Stimulated activated effector memory CD8-positive, alpha-beta T cell treated with anti-CD3 and anti-CD28 coated beads, Interleukin-12 subunit alpha, Interleukin-12 subunit beta, amount 100 ng/mL, for 72 hours (primary cell): ENCODE results near the gene JPH3.
"Not testable (repeated sequence)": the region's sequence is repeated elsewhere in the genome, so short reads cannot be mapped to it uniquely, and the experiment has no call there.

ENCODE experiments used
- ATAC-seq: fragments of 150-1000 bp; cut with Tn5 transposase; 2 replicates; pipeline ENCODE4 v1.10.0; 2021
- DNase-seq, 2 donors: peaks; one replicate each; pipeline ENCODE4 v3.0.0; 2021 to 2022; ENCODE audit warnings: low spot score in 2 of 2
- H3K27ac Mint-ChIP-seq: one replicate; pipeline ENCODE4 v1.8.0; 2022; ENCODE audit warnings: mild to moderate bottlenecking, mixed read lengths
- H3K36me3 Mint-ChIP-seq: one replicate; pipeline ENCODE4 v1.8.0; 2022; ENCODE audit warnings: mild to moderate bottlenecking, mixed read lengths
- H3K4me1 Mint-ChIP-seq: one replicate; pipeline ENCODE4 v1.8.0; 2022; ENCODE audit warnings: mixed read lengths
- H3K4me3 Mint-ChIP-seq: one replicate; pipeline ENCODE4 v1.8.0; 2022; ENCODE audit warnings: mild to moderate bottlenecking, mixed read lengths
- H3K9me3 Mint-ChIP-seq: one replicate; pipeline ENCODE4 v1.8.0; 2022; ENCODE audit warnings: mixed read lengths

Gene JPH3

DNA sequence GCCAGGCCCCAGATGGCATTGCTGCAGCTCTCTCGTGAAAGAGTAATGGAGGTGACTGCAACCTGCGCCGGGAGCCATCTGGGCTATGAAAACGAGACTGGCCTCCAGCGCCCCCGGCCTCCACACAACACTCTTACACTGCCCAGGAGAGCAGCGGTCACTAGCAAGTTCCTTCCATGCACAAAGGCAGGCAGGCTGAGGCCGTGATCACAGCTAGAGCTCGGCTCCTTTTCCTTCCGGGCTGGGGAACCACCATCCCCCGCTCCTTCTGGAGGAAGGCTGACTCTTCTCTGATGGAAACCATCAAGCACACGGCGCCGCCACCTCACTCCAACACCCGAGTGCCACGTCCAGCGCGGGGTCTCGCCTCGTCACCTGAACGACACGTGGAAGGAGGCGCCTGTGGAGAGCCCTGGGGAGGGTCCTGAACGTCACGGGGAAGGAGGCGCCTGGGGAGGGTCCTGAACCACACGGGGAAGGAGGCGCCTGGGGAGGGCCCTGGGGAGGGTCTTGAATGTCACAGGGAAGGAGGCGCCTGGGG is 101.6 kb downstream of the JPH3 start:
- Mint-ChIP-seq H3K36me3 (peaks cover 41% of the 10 kb centered on the region), H3K27ac (peak overlapping the region; percentile 74), H3K9me3 (no peaks in the 10 kb centered on the region), H3K4me3 (no peak overlapping the region), H3K4me1 (peaks cover 48% of the 10 kb centered on the region)
- ATAC-seq (no peak), DNase-seq (no peak)

DNA sequence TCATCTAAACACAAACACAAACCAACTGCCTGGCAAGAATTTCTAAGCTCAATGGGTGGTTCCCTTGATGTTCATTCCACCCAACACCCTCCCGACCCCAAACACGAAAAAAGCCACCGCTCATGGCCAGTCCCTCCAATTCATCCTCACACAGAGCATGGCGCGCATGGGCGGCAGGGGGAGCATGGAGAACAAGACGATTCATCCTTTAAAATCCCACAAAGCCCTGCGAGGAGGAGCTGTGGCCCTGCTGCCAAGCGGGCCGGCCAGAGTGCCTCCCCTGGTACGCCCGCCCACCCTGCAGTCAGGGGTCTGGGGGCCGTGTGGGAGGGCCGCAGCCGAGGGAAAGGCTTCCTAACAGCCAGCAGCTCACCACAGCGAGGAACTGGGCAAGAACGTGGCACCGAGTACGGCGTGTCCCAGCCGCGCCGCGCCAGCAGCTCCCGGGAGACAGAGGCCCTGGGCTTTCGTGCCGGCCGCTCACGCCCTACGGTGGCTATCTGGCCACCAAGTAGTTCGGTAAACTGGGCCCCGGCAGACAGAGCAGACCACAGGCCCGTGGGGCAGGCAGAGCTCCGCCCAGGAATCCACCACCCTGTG is 102.5 kb downstream of the JPH3 start:
- Mint-ChIP-seq H3K4me3 (no peak overlapping the region), H3K9me3 (no peaks in the 10 kb centered on the region), H3K4me1 (peaks cover 40% of the 10 kb centered on the region), H3K27ac (no peak overlapping the region), H3K36me3 (peaks cover 51% of the 10 kb centered on the region)
- DNase-seq (no peak), ATAC-seq (no peak)

DNA sequence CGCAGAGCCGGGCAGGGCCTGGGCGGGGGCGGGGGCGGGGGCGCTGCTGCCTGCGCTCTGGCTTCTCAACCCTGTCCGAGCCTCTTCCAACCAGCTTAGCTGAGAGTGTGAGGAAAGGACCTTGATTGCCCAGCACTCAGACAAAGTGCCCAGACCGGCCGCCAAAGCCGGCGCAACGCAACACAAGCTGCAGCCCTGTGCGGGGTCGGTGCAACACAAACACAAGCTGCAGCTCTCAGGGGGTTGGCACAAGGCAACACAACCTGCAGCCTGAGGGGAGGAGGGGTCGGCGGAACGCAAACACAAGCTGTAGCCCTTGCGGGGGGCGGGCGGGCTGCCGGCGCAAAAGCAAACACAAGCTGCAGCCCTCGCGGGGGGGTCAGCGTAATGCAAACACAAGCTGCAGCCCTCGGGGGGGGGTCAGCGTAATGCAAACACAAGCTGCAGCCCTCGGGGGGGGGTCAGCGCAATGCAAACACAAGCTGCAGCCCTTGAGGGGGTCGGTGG is 103.5 kb downstream of the JPH3 start:
- no peaks in the 10 kb centered on the region for H3K9me3 Mint-ChIP-seq
- no peak overlapping the region for H3K4me3 Mint-ChIP-seq
- peaks cover 60% of the 10 kb centered on the region for H3K36me3 Mint-ChIP-seq
- H3K27ac Mint-ChIP-seq, result no peak overlapping the region
- peaks cover 35% of the 10 kb centered on the region for H3K4me1 Mint-ChIP-seq
- DNase-seq (no peak), ATAC-seq (no peak)

DNA sequence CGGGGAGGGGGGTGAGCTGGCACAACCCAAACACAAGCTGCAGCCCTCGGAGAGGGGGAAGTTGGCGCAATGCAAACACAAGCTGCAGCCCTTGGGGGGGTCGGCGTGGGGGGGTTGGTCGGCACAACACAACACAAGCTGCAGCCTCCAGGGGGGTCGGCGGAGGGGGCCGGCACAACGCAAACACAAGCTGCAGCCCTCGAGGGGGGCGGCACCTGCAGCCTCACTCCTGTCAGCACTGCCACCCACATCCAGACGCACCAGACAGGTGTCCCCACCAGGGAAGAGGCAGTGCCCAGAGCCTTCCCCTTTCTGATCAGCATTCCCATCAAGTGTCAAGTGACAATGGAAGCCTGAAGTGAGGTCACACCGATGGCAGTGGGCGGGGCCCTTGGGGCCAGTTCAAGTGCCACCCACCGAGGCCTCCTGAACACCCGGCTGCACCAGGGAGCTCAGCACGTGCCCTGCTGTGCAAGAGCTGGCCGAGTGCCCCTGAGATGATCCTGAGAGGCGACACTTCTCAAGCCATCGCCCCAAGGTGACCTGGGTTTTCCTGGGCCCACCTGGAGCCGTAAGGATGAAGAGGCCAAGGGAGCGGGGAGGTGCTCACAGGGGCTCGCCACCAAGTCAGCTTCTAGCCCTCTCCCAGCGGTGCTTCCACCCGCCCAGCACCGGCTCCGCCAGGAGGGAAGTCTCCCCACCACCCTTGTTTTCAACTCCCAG is 104.1 kb downstream of the JPH3 start:
- Mint-ChIP-seq H3K27ac (no peak overlapping the region), H3K4me3 (no peak overlapping the region), H3K36me3 (peaks cover 61% of the 10 kb centered on the region), H3K4me1 (peaks cover 32% of the 10 kb centered on the region), H3K9me3 (no peaks in the 10 kb centered on the region)
- DNase-seq, result no peak
- no peak for ATAC-seq

DNA sequence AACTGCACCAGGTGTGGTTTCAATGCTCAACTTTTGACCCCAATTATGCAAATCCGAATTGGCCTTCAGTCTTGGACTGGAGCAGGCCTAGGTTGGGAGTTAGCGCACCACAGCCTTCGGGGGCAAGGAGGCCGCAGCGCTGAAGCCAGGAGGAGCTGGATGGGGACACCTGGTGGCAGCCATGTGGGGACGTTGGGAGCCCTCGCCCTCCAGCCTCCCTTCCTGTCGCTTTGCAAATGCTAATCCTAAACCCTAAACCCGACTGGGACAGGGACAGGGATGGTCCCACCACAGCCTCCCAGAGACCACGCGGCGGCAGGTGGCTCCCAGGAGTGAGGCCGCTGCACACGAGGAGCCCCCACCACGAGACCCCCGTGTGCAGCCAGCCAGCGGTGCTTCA is 104.8 kb downstream of the JPH3 start:
- Mint-ChIP-seq H3K4me3 (no peak overlapping the region), H3K27ac (no peak overlapping the region), H3K4me1 (peaks cover 26% of the 10 kb centered on the region), H3K36me3 (peaks cover 59% of the 10 kb centered on the region), H3K9me3 (no peaks in the 10 kb centered on the region)
- DNase-seq, result no peak
- no peak for ATAC-seq

DNA sequence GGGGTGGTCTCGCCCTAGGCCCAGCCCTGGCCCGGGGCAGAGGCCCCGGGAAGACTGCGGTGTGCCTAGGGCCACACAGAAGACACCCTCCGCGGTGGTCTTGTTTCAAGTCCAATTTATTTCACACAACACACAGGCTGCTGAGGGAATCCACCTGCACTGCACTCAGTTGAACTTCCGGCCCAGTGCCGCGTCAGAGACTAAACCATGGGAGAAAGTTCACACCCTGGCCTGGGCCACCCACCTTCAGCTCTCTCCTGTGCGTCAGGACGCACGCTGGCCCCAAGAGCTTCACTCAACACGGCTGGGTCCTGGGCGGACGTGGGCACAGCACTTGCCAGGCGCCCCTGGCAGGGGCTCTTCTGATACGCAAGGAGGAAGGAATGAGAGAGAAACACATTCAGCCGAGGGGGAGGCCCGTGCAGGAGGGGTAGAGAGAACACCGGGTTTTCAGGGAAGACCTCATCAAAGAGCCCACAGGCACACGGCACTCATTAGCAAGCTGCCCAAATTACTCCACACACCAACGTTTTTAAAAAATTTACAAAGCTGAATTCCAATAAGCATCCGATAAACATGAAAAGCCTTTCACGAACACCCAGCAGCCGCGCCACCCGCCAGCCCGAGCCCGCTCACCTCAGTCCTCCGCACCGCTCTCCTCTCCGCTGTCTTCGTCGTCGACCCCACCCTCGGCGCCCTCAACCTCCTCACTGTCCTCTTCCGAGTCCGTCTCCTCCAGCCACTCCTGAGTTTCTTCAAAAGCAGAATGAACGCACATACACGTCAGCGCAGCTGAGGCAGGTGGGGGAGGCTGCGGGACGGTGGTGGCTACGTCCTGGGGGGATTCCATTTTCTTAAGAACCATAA is 105.6 kb downstream of the JPH3 start:
- peaks cover 18% of the 10 kb centered on the region for H3K4me1 Mint-ChIP-seq
- no peak for DNase-seq
- peak overlapping the region; percentile 66 for H3K27ac Mint-ChIP-seq
- H3K36me3 Mint-ChIP-seq, result peaks cover 59% of the 10 kb centered on the region
- H3K9me3 Mint-ChIP-seq, result no peaks in the 10 kb centered on the region
- no peak overlapping the region for H3K4me3 Mint-ChIP-seq
- ATAC-seq, result no peak

DNA sequence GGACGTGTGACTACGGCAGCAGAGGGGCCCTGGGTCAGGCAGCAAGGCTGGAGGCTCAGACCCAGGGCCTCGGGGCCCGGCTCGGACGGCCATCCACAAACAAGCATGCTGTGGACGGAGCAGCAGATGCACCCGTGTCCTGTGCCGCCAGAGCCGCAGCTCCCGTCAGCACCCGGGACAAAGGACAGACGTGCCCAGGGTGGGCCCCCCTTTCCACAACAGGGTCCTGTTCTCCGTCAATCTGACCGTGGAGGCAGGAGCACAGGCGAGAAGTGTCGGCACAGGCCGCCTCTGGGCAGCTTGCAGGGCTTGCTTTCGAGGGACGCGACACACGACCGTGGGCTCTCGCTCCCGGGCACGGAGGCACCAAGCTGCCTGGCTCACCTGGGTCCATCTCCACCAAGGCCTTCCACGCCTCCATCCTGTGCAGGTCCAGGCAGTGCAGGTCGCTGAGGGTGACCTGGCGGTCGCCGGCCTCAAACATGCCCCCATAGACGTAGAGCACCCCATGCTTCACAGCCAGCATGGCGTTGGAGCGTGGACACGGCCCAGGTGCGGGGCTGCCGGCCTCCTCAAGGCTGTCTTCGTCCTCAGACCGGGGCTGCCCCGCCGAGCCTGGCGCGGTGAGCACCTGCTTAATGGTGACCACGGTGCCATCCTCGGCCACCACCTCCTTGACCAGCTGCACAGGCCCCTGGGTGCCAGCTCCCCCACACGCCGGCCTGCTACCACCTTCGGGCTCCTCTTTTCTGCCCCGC is 106.8 kb downstream of the JPH3 start:
- peaks cover 60% of the 10 kb centered on the region for H3K36me3 Mint-ChIP-seq

DNA sequence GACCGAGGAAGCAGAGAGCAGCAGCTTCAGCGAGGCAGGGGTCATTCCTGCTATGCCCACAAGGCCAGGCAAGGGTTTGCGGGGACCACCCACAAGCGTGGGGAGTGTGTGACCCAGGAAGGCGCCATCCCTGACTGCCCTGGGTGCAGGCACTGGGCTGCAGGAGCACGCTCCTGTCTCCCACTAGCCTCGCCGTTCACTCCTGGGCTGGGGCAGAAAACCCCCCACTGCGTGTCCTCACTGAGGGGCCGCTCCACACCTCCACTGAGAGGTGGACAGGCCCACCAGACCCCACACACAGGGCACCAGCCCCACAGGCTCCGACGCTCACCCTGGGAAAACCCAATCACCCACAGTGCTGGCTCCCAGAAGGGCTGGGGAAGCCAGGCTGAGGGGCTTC is 107.4 kb downstream of the JPH3 start:
- Mint-ChIP-seq H3K27ac (no peak overlapping the region), H3K36me3 (peaks cover 65% of the 10 kb centered on the region)

More for the DNA sequence above, 106.8 kb downstream of the JPH3 start:
- no peak for ATAC-seq
- Mint-ChIP-seq H3K4me1 (peaks cover 16% of the 10 kb centered on the region), H3K4me3 (no peak overlapping the region), H3K9me3 (no peaks in the 10 kb centered on the region), H3K27ac (no peak overlapping the region)
- DNase-seq, result no peak

DNA sequence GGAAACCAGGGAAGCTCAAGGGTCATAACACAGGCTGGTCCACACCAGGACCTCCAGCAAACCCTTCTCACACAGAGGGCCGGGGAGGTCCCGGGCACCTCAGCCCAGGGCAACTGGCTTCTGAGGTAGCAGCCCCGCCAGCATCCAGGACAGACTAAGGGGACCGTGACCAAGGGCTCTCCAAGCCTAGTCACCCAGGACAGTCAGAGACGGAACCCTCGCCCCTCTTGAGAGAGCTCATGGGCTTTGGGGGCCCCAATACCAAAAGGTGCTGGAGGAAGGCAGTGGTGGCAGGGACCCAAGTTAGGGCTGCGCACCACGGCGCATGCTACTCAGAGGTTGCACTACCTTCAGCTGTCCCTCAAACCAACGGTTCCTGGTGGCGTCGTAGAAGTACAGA is 108.6 kb downstream of the JPH3 start:
- ATAC-seq, result no peak
- Mint-ChIP-seq H3K27ac (no peak overlapping the region), H3K9me3 (no peaks in the 10 kb centered on the region), H3K36me3 (peaks cover 77% of the 10 kb centered on the region), H3K4me3 (no peak overlapping the region), H3K4me1 (peaks cover 34% of the 10 kb centered on the region)
- no peak for DNase-seq

More for the DNA sequence above, 107.4 kb downstream of the JPH3 start:
- Mint-ChIP-seq H3K9me3 (no peaks in the 10 kb centered on the region), H3K4me1 (peaks cover 22% of the 10 kb centered on the region), H3K4me3 (no peak overlapping the region)
- DNase-seq (no peak), ATAC-seq (no peak)

DNA sequence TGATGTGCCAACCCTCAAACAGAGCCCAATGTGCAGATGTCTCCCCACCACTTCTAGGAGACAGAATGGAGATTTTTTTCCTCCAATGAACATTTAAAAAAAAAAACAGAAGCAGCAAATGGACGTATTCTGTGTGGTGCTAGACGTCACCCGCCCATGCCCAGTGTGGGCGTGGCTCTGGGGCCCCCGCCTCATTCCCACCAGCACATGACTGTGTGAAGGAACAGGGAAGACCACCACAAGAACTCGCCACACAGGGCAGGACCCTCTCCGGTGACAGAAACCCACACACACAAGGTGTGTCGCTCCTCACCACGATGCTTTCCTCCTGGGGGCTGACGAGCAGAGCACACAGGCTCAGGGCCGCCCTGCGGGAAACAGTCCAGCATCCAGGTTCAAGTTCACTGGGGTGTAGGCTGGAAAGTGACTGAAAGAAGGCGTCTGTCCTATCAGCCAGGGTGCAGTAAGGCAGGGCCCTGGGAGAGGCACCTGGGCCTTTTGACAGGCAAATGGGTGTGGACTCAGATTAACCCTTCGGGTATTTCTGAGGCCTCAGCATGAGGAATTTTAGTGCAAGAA is 110.0 kb downstream of the JPH3 start:
- Mint-ChIP-seq H3K9me3 (no peaks in the 10 kb centered on the region), H3K4me3 (no peak overlapping the region), H3K36me3 (peaks cover 77% of the 10 kb centered on the region), H3K4me1 (peaks cover 35% of the 10 kb centered on the region), H3K27ac (no peak overlapping the region)
- ATAC-seq (no peak), DNase-seq (no peak)

DNA sequence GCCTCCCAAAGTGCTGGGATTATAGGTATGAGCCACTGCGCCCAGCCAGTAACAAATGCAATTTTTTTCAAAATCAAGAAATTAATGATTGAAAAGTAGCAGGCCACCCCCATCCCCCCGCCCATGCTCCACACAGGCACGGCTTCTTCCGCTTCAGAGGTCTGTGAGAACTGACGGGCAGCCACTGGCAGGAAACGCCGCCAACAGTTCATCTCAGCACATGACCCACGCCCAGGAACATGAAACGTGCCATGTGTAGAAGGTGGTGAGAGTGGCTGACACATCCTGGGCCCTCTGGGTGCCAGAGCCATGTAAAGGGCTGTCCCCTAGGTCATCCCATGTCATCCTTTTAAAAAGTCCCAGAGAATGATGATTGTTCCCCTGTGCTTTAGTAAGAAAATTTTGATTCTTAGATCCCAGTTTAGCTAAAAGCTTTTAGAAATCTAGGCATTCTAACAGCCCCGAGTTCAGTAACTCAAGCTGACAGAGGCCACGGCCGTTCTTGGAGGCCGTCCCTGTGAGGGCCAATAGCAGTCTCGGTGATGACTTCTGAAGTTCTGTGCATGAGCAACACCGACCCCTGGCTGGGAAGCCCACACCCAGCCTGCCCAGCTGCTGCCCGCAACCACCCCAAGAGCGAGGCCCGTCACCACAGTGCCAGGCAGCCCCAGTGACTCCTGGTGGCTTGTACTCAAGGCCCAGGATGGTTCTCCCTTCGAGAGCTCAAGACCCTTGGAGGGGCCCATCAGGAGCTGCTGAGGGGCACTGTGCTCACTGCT is 111.3 kb downstream of the JPH3 start:
- peak in 1 of 2 donors; percentile 28 for DNase-seq
- ATAC-seq, result peak; percentile 93
- Mint-ChIP-seq H3K9me3 (no peaks in the 10 kb centered on the region), H3K36me3 (peaks cover 71% of the 10 kb centered on the region), H3K27ac (peak overlapping the region; percentile 91), H3K4me3 (no peak overlapping the region), H3K4me1 (peaks cover 29% of the 10 kb centered on the region)

DNA sequence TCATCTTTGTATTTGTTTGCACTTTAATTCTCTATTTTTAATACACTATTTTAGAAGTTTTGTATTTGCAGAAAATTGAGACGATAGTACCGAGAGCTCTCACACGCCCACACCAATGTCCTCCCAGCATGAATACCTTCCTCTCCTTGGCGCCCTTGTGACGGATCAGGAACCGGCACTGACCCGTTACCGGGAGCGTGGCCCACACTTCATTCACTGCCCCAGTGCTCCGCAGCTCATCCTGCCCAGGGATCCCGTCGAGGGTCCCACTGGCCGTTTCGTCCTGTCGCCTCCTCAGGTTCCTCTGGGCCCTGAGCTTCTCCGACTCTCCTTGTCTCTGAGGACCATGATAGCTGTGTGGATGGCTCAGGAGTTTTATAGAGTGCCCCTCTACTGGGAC is 112.9 kb downstream of the JPH3 start:
- H3K9me3 Mint-ChIP-seq, result no peaks in the 10 kb centered on the region

DNA sequence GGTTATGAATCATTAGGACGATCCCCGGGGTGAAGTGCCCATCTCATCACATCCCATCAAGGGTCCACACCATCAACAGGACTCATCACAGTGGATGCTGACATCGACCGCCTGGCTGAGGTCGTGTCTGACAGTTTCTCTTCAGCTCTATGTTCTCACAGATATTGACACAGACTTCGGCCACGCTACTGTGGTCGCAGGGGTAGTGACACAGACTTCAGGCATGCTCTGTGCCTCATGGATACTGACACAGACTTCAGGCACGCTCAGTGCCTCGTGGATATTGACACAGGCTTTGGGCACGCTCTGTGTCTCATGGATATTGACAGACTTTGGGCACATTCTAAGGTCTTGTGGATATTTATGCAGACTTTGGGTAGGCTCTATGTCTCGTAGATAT is 113.3 kb downstream of the JPH3 start:
- H3K27ac Mint-ChIP-seq, result peak overlapping the region; percentile 91
- no peak for DNase-seq
- H3K36me3 Mint-ChIP-seq, result peaks cover 64% of the 10 kb centered on the region
- no peak overlapping the region for H3K4me3 Mint-ChIP-seq
- no peak for ATAC-seq
- H3K4me1 Mint-ChIP-seq, result peaks cover 29% of the 10 kb centered on the region
- no peaks in the 10 kb centered on the region for H3K9me3 Mint-ChIP-seq

More for the DNA sequence above, 112.9 kb downstream of the JPH3 start:
- H3K27ac Mint-ChIP-seq, result peak overlapping the region; percentile 91
- peaks cover 29% of the 10 kb centered on the region for H3K4me1 Mint-ChIP-seq
- peaks cover 66% of the 10 kb centered on the region for H3K36me3 Mint-ChIP-seq
- no peak overlapping the region for H3K4me3 Mint-ChIP-seq
- DNase-seq (no peak), ATAC-seq (no peak)

DNA sequence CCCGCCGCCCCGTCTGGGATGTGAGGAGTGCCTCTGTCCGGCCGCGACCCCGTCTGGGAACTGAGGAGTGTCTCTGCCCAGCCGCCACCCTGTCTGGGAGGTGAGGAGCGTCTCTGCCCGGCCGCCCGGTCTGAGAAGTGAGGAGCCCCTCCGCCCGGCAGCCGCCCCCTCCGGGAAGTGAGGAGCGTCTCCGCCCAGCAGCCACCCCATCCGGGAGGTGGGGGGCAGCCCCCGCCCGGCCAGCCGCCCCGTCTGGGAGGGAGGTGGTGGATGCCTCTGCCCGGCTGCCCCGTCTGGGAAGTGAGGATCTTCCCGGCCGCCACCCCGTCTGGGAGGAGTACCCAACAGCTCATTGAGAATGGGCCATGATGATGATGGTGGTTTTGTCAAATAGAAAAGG is 116.5 kb downstream of the JPH3 start:
- DNase-seq, H3K27ac Mint-ChIP-seq, H3K4me3 Mint-ChIP-seq, ATAC-seq, H3K9me3 Mint-ChIP-seq: not testable (repeated sequence)
- Mint-ChIP-seq H3K36me3 (peaks cover 75% of the 10 kb centered on the region), H3K4me1 (peaks cover 27% of the 10 kb centered on the region)
